Activated CD8-positive, alpha-beta memory T cell treated with anti-CD3 and anti-CD28 coated beads, Interleukin-2, amount 50 U/mL, for 1 hour (primary cell): ENCODE results near the gene EP400.

Experiments used
- DNase-seq: peaks from one replicate; pipeline ENCODE4 v3.0.0-alpha.2; 2020; ENCODE audit errors: extremely low read depth

Gene EP400

GRCh38 chr12:131949431-131950181 lies at the start of gene EP400:
Gene EP400 (plus strand): TSS chr12:131949942. CDS start chr12:131960620, 10,678 bp downstream.
- DNase-seq = peak; percentile 86

GRCh38 chr12:131900397-131900796 lies 49.3 kb upstream of the EP400 start:
- no peak for DNase-seq

- no peak for DNase-seq
Measured at GRCh38 chr12:131901431-131902331, 48.1 kb upstream of the EP400 start.

- no peak for DNase-seq
Measured at GRCh38 chr12:131902332-131903241, 47.2 kb upstream of the EP400 start.

GRCh38 chr12:131903270-131904255 lies 46.2 kb upstream of the EP400 start:
- DNase-seq = no peak

- DNase-seq = no peak
Measured at GRCh38 chr12:131904346-131904745, 45.4 kb upstream of the EP400 start.

- DNase-seq = no peak
Measured at GRCh38 chr12:131905081-131905629, 44.6 kb upstream of the EP400 start.

- no peak for DNase-seq
Measured at GRCh38 chr12:131905630-131906091, 44.1 kb upstream of the EP400 start.

- no peak for DNase-seq
Measured at GRCh38 chr12:131907379-131908091, 42.2 kb upstream of the EP400 start.

- no peak for DNase-seq
Measured at GRCh38 chr12:131908092-131909080, 41.4 kb upstream of the EP400 start.

GRCh38 chr12:131909081-131909751 lies 40.5 kb upstream of the EP400 start:
- DNase-seq = no peak

GRCh38 chr12:131909752-131910219 lies 40.0 kb upstream of the EP400 start:
- DNase-seq = no peak

GRCh38 chr12:131910302-131911027 lies 39.3 kb upstream of the EP400 start:
- DNase-seq = no peak

- no peak for DNase-seq
Measured at GRCh38 chr12:131911028-131911650, 38.6 kb upstream of the EP400 start.

- DNase-seq = no peak
Measured at GRCh38 chr12:131911851-131912477, 37.8 kb upstream of the EP400 start.
